Measurements from ENCODE around the gene ABCG4.

The ABCG4 gene

GRCh38 chr11:119210050-119210449 lies 61.2 kb downstream of the ABCG4 start:
- no peak overlapping the region for H3K27ac Mint-ChIP-seq
- H3K27me3 Mint-ChIP-seq (ENCODE audit: low read depth): no peaks in the 10 kb centered on the region
- peaks cover 30% of the 10 kb centered on the region for H3K4me1 Mint-ChIP-seq (ENCODE audit: low read depth)
- no peaks in the 10 kb centered on the region for H3K9me3 Mint-ChIP-seq
- H3K36me3 Mint-ChIP-seq (ENCODE audit: low read depth): peaks cover 4% of the 10 kb centered on the region
- H3K4me3 Mint-ChIP-seq: no peak overlapping the region
